Prostate gland (tissue), 2 donors: Measurements from ENCODE around the gene LRFN3.

ENCODE experiments used
- POLR2A ChIP-seq: fragments of 450-650 bp; IDR thresholded peaks from one replicate; pipeline ENCODE4 v1.6.1; 2016; ENCODE audit warnings: antibody characterized with exemption, mild to moderate bottlenecking
- POLR2AphosphoS5 ChIP-seq: sonication (generic); formaldehyde crosslinking; IDR thresholded peaks from one replicate; pipeline ENCODE4 v1.6.1; 2017; ENCODE audit warnings: antibody characterized with exemption
- TF ChIP-seq, protein P1 (sequence below), 4 experiments: fragments of 200-600 bp in 2 of 4; fragments of 450-650 bp in 2 of 4; sonication (generic) in 2 of 4; IDR thresholded peaks; 1 replicate in 3 of 4; 2 replicates in 1 of 4; pipeline ENCODE4 v1.5.1; 2016 to 2019; ENCODE audit warnings: antibody characterized with exemption in 4 of 4, mild to moderate bottlenecking in 2 of 4, moderate library complexity in 2 of 4

DNA sequence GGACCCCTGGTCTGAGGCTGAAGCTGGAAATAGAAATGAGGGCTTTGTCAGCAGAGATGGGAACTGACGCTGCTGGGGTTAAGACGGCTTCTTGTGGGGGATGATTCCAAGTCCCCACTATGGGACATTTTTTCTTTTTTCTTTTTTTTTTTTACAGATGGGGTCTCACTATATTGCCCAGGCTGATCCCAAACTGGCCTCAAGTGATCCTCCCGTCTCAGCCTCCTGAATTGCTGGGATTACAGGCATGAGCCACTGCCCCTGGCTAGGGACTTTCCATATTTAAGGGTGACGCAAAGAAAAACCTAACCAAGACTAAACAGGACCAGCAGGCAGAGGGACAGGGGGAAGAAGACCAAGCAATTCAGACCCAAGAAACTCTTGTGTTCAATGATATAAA, 10.0 kb downstream of the LRFN3 start:
- TF ChIP-seq, protein P1, sequence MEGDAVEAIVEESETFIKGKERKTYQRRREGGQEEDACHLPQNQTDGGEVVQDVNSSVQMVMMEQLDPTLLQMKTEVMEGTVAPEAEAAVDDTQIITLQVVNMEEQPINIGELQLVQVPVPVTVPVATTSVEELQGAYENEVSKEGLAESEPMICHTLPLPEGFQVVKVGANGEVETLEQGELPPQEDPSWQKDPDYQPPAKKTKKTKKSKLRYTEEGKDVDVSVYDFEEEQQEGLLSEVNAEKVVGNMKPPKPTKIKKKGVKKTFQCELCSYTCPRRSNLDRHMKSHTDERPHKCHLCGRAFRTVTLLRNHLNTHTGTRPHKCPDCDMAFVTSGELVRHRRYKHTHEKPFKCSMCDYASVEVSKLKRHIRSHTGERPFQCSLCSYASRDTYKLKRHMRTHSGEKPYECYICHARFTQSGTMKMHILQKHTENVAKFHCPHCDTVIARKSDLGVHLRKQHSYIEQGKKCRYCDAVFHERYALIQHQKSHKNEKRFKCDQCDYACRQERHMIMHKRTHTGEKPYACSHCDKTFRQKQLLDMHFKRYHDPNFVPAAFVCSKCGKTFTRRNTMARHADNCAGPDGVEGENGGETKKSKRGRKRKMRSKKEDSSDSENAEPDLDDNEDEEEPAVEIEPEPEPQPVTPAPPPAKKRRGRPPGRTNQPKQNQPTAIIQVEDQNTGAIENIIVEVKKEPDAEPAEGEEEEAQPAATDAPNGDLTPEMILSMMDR (IDR thresholded peaks at IDR 0.05) = no peak
- no peak for TF ChIP-seq POLR2AphosphoS5
- no peak for TF ChIP-seq POLR2A
